GM19397 (cell line): ENCODE measurements around the gene GLOD4.
"Not testable (repeated sequence)": the region's sequence is repeated elsewhere in the genome, so short reads cannot be mapped to it uniquely, and the experiment has no call there.

Source experiments
- ATAC-seq: cut with Tn5 transposase; IDR thresholded peaks from one replicate; pipeline ENCODE4 v1.9.1; 2021; ENCODE audit warnings: mild to moderate bottlenecking, moderate library complexity; ENCODE audit not compliant: unreplicated experiment

Gene GLOD4

GRCh38 chr17:778096-778495 lies 4.0 kb downstream of the GLOD4 start:
- no peak for ATAC-seq

DNA sequence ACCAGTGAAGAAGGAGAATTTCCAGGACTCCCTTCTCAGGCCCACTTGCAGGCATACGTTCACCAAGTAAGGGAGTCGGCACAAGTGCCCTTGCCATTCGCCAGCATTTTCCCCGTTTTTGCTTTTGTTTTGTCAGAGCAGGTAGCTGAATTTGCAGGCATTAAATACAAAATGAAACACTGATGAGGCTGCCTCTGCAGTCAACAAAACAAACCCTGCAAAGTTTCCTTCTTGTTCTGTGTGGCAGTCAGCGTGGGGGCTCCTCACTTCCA lies 7.8 kb downstream of the GLOD4 start:
- ATAC-seq: no peak

DNA sequence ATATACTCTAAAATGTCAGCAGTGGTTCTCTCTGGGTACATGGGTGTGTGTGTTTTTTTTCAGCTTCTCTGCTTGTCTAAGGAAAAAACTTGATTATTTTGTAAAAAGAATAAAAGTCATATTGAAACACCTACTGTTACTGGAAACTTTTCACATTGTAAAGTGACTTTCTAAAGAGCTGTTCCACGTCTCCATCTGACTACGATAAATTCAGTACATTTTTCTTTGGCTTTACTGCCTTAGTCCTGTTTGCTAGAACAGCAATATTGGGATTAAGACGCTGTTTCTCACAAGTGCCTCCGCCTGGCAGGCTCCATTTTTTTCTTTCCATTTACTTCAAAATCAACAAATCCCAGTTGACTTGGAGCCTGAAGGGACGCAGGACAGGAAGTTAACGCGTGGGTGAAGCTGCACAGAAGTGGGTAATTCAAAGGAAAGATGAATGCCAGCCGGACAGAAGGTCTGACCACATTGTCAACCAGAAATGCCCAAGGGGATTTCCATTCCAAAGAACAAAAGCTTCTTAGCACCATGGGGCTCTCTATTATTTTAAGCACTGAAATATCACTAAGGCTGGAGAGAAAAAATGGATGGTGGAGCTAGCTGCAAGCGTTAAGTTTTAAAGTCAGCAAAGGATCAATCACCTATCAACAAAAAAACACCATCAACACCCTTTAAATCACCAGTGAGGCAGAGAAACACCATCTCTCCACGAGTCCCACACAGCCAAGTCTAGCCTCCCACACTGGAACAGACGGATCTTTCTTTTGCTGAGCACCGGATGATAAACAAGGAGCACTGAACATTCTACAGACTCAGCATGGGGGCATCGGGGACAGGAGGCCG lies 8.4 kb downstream of the GLOD4 start:
- ATAC-seq: no peak

DNA sequence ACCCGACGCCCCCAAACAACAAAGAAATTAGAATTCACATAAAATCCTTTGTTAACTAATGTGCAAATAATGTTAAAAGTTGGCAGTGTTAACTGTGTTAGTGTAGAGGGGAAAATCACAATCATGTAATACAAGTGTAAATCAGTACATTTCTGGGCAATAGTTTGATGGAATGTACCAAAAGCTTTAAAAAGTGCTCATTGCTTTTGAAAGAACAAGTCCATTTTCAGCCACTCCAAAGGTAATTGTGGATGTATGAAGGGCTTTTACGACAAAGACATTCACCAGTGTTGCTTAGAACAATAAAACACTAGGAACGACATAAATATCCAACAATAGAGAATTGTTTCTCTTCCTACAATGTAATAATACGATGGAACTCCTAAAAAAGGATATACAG lies 9.1 kb downstream of the GLOD4 start:
- no peak for ATAC-seq

GRCh38 chr17:767076-767475 lies 15.0 kb downstream of the GLOD4 start:
- ATAC-seq: no peak

DNA sequence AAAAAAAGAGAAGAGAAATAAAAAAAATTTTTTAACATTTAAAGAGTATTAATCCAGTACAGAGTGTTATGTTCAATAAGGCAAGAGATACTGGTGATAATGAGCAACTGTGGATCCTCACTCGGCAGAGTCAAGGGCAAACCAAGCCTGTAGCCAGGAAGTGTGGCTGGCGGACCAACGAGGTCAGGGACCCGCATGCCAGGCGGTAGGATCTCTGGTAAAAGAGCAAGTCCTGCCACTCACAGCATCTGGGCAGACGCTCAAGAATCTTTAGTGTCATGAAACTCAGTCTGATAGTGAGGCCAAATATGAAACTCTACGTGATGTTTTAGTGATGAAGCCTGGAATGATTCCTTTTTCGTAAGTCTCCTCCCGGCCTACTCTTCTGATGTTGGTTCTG lies 21.7 kb downstream of the GLOD4 start:
- no peak for ATAC-seq

DNA sequence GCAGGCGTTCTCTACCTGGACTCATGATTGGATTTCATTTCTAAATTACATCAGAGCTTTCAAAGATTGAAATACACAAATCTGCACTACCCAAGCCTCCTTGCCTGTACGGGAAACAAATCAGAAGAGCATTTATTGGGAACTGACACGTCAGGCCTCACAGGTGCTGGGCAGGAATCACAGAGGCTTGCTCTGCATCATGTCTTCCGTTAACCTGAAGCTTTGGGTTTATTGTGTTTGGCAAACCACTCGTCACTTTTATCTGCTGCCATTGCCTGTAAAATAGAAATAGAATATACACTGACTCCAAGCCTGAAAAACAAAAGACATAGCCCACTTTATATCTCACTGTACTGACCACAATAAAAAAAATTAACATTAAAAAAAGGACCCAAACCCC lies 22.1 kb downstream of the GLOD4 start:
- ATAC-seq: no peak

DNA sequence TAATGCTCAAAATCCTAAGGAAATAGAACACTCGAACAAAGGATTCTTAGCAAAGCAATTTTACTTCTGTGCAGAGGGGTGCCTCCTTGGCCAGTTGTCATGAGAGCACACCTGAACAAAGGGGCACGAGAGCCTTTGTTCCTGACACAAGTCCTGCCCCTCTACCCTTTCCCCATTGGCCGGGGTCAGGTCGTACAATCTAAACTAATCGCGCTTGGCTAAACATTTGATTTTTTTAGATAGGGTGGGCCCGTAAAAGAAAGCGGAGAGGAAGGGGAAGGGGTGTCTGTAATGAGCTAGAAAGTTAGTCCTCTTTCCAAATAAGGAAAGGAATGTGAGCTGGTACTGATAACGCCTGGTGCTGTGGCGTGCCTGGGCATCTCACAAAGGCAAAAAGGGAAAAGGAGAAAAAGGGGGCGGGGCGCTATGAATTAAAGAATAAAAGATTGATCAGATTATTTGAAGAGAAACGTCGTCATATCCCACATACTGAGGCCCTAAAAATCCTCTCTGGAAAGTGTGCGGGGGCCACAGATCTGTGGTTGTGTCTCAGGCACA lies 26.0 kb downstream of the GLOD4 start:
- ATAC-seq: not testable (repeated sequence)

DNA sequence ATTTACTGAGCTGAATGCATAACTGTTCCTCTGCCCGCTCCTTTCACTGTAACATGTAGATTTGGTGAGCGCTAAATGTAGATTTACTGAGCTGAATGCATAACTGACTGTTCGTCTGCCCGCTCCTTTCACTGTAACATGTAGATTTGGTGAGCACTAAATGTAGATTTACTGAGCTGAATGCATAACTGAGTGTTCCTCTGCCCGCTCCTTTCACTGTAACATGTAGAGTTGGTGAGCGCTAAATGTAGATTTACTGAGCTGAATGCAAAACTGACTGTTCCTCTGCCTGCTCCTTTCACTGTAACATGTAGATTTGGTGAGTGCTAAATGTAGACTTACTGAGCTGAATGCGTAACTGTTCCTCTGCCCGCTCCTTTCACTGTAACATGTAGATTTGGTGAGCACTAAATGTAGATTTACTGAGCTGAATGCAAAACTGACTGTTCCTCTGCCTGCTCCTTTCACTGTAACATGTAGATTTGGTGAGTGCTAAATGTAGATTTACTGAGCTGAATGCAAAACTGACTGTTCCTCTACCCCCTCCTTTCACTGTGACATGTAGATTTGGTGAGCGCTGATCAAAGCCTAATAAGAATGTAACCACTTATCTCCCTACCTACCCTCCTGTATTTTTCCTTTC lies 26.6 kb downstream of the GLOD4 start:
- ATAC-seq: not testable (repeated sequence)

DNA sequence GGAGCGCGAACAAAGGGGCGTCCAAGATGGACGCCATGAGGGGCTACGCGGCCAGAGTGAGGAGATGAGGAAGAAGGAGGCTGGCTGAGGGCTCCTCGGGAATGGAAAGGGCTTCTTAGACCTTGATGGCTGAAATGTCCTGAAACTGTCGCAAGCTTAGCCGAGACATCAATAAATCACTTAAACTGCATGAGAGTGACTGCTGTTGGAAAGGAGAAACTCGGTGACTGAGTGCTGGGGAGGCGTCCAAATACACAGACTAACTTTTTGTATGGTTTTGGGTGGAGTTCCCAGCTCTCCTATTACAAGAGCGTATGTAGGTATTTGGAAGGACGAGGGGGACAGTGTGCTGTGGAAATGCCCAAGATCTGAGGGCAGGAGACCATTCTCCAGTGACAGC lies 28.7 kb downstream of the GLOD4 start:
- ATAC-seq: no peak

DNA sequence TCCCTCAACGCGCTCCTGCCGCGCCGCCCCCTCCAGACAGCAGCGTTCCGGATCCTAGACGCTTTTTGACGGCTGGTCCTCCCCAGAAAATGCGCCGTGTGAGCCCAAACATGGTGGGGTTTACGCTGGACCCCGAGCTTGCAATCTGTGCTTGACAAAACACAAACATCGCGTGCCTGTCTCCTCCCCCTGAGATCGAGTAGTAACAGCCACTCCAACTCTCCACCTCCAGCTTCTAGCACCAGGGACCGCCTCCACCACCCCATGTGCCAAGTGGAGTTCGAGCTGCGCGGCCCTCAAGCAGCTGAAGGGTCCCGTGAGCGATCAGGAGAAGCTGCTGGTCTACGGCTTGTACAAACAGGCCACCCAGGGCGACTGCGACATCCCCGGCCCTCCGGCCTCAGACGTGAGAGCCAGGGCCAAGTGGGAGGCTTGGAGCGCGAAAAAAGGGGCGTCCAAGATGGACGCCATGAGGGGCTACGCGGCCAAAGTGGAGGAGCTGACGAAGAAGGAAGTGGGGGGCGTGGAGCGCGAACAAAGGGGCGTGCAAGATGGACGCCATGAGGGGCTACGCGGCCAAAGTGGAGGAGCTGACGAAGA lies 29.4 kb downstream of the GLOD4 start:
- ATAC-seq: no peak

DNA sequence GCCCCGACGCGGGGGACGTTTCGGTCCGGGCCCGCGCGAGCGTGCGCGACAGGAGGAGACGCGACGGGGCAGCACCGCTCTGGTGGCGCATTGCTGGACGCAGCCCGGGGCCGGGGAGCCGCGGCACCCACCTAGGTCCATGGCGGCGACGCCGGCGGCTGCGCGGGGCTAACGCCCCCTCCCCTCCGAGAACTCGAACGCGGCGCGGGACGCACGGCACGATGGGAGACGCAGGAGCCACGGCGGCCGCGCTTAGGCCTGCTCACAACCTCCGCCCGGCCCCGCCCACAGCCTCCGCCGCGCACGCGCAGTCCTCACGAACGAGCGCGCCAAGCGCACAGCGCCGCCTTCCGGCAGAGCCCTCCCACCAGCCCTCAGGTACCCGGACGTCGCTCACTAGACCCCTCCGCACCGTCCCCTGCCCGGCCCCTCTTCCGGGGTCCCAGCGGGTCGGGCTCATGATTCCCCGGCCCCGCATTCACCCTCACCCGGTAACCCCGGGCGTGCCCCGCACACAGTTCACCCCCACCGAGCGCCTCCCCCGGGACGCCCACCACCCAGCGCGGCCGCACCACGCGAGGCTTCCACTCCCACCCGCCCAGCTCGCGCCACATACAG lies 30.0 kb downstream of the GLOD4 start, which contains the start of gene GEMIN4:
Gene GEMIN4 (minus strand): TSS at position 263 of the 618 bp plus-strand sequence. CDS start 122 bp downstream, at position 141.
- peak; percentile 87 for ATAC-seq

DNA sequence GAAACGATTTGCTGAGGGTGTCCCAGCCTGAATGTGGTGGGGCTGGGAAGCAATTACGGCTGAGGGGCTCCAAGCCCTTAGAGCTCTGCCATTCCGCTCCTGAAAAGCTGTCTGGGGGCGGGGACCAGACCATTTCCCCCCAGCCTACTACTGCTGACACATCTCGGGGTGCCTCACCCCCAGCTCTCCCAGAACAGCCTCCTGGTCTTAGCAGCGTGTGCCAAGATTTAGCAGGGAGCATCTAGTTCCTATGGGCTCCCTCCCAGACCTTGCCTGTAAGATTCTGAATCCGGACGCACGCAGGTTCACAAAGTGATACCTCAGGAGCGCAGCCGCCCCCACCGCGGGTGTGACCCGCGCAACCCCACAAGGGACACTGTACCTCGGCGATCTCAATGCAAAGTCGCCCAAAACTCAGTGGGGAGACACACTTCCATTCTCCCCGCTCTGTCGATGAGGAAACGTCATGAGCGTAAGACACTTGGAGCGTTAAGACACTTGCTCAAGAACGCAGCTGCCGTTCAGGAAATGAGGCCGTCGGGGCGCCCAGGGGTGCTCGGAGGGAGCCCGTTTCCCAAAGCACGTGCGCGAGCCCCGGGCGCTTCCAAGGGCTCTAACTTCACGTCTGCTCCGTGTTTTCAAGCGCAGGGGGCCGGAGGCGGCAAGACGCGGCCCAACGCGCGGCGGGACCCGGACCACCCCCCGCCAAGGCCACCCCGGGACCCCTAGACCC lies 30.6 kb downstream of the GLOD4 start:
- peak; percentile 25 for ATAC-seq

DNA sequence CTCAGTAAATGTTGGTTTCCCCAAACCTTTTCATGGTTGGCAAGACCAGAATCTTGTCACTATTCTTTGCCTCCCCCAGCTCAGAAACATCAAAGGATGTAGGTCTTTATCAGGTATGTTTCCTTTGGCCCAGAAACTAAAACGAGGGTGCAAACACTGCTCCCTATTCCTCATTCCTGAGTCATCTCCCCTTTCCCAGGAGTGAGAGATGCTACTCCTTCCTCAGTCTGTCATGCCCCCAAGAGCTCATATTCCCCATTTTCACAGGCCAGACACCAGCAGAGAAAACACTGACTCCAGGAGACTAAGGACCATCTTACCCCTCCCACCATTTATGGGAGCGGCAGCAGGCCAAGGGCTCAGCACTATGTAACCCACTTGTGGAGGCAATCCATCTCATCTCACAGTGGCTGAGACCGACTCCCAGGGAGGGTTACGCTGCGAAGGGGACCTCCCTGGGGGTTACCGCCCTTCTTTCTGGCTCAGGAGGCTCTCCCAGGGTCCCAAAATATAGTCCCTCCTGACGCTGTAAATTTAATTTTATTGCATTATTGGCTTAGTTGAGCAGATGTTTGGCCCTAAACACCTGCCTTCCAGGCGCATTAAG lies 31.5 kb downstream of the GLOD4 start:
- ATAC-seq: no peak

DNA sequence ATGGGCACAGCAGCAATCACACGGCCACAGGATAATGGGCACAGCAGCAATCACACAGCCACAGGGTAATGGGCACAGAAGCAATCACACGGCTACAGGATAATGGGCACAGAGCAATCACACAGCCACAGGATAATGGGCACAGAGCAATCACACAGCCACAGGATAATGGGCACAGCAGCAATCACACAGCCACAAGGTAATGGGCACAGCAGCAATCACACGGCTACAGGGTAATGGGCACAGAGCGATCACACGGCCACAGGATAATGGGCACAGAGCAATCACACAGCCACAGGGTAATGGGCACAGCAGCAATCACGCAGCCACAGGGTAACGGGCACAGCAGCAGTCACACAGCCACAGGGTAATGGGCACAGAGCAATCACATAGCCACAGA lies 32.7 kb downstream of the GLOD4 start:
- not testable (repeated sequence) for ATAC-seq

DNA sequence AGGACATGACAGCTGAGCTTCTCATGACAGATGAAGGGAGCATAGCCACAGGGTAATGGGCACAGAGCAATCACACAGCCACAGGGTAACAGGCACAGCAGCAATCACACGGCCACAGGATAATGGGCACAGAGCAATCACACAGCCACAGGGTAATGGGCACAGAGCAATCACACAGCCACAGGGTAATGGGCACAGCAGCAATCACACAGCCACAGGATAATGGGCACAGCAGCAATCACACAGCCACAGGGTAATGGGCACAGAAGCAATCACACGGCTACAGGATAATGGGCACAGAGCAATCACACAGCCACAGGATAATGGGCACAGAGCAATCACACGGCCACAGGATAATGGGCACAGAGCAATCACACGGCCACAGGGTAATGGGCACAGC lies 33.5 kb downstream of the GLOD4 start:
- not testable (repeated sequence) for ATAC-seq

GRCh38 chr17:746783-747629 lies 35.1 kb downstream of the GLOD4 start:
- ATAC-seq: no peak

DNA sequence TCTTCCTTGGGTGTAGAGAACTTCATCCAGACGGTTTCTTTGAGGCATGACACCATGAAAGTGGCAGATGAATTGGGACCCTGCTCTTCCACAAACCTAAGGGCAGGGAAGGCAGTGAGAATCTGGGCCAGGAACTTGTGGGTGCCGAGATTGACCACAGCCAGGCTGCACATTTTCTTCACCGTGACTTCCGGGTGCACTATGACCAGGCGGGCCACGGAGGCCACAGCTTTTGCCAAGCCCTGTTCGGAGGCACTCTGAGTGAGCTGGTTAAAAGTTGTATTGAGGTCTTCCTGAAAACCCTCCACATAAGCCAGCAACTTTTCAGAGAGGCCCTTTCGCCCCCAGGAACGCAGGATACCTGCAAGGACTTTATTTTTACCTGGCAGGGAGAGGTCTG lies 35.9 kb downstream of the GLOD4 start:
- no peak for ATAC-seq

- no peak for ATAC-seq
These were observed 36.7 kb downstream of the GLOD4 start for GRCh38 chr17:745406-745805.
